ENCODE data around the gene MMP27. TPM values are rescaled to one million over a fixed set of nuclear protein-coding genes. Genes with fewer than 3 reads are reported as not detected.

The MMP27 gene
- total and polyA plus RNA-seq, 4 donors: 0.05 TPM; not detected in 3

- Histone ChIP-seq H3K4me1 (ENCODE audit: control insufficient read depth in 5 of 5, insufficient read depth in 5 of 5, low read length in 5 of 5) (peaks cover 0 to 6% (median 0%) of the 10 kb centered on the region in 5 donors), H3K27ac (ENCODE audit: low read depth in 1 of 2, low read length in 1 of 2) (no peak overlapping the region), H3K9ac (ENCODE audit: insufficient read depth in 1 of 2, low read length in 2 of 2) (no peak overlapping the region), H3K9me3 (ENCODE audit: control insufficient read depth in 4 of 4, insufficient read depth in 3 of 4, low read length in 3 of 4) (peaks cover 0 to 4% (median 0%) of the 10 kb centered on the region in 4 donors), H3K36me3 (ENCODE audit: control insufficient read depth in 4 of 4, insufficient read depth in 4 of 4, low read length in 4 of 4) (no peaks in the 10 kb centered on the region), H3K27me3 (ENCODE audit: control insufficient read depth in 3 of 3, insufficient read depth in 3 of 3, low read length in 2 of 3) (no peaks in the 10 kb centered on the region), H3K4me3 (no peak overlapping the region)
- WGBS, 2 donors: 85% methylated on average over 3 of the region's 3 CpGs
- DNase-seq (no peak), ATAC-seq (ENCODE audit: insufficient read depth, low FRiP score) (no peak)
- no peak for TF ChIP-seq CTCF (IDR thresholded peaks at IDR 0.05; ENCODE audit: control extremely low read depth, extremely low read depth)
Observed at GRCh38 chr11:102704841-102705240, 728 bp downstream of the MMP27 start.

DNA sequence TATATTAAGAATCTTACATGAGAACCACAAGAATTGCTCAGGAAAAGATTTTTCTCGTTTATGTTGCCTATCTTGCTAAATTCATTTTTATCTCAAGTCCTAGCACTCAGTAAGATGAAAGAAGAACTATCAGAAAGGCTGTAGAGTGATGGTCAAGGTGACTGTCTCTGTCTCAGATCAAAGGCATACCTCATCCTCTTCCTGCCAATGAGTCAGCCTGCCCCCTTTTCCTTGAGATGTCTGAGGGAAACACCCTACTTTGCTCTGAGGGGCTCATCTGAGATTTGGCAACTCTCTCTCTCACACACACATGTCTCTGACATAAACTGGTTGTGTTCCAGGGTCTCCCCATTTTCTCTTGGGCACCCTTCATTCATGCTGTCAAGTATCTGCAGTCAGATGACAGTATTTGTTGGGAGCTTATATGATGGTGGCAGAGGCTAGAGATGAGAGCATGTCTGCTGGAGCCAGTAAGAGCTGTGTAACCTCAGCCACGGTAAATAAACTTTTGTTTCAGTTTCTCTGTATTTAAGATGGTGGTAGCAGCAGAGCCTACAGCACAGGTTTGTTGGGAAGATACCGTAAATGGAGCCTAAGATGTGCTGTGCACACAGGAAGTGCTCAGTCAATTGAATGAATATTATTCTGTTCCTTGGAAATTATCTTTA, 1.6 kb downstream of the MMP27 start:
- H3K9ac ChIP-seq (ENCODE audit: insufficient read depth in 1 of 2, low read length in 2 of 2): no peak overlapping the region
- no peak overlapping the region for H3K27ac ChIP-seq (ENCODE audit: low read depth in 1 of 2, low read length in 1 of 2)
- TF ChIP-seq CTCF (IDR thresholded peaks at IDR 0.05; ENCODE audit: control extremely low read depth, extremely low read depth): no peak
- peaks cover 0 to 4% (median 0%) of the 10 kb centered on the region in 4 donors for H3K9me3 ChIP-seq (ENCODE audit: control insufficient read depth in 4 of 4, insufficient read depth in 3 of 4, low read length in 3 of 4)
- no peak overlapping the region for H3K4me3 ChIP-seq
- peaks cover 0 to 6% (median 0%) of the 10 kb centered on the region in 5 donors for H3K4me1 ChIP-seq (ENCODE audit: control insufficient read depth in 5 of 5, insufficient read depth in 5 of 5, low read length in 5 of 5)
- ATAC-seq (ENCODE audit: insufficient read depth, low FRiP score) (no peak), DNase-seq (no peak)
- H3K36me3 ChIP-seq (ENCODE audit: control insufficient read depth in 4 of 4, insufficient read depth in 4 of 4, low read length in 4 of 4): no peaks in the 10 kb centered on the region
- no peaks in the 10 kb centered on the region for H3K27me3 ChIP-seq (ENCODE audit: control insufficient read depth in 3 of 3, insufficient read depth in 3 of 3, low read length in 2 of 3)
- 85 to 91% methylated on average over 3 of the region's 3 CpGs for WGBS, 2 donors

GRCh38 chr11:102695201-102695600, 10.4 kb downstream of the MMP27 start:
- Histone ChIP-seq H3K27ac (ENCODE audit: low read depth in 1 of 2, low read length in 1 of 2) (no peak overlapping the region), H3K9me3 (ENCODE audit: control insufficient read depth in 4 of 4, insufficient read depth in 3 of 4, low read length in 3 of 4) (no peaks in the 10 kb centered on the region), H3K27me3 (ENCODE audit: control insufficient read depth in 3 of 3, insufficient read depth in 3 of 3, low read length in 2 of 3) (no peaks in the 10 kb centered on the region), H3K9ac (ENCODE audit: insufficient read depth in 1 of 2, low read length in 2 of 2) (no peak overlapping the region), H3K4me1 (ENCODE audit: control insufficient read depth in 5 of 5, insufficient read depth in 5 of 5, low read length in 5 of 5) (no peaks in the 10 kb centered on the region), H3K4me3 (no peak overlapping the region), H3K36me3 (ENCODE audit: control insufficient read depth in 4 of 4, insufficient read depth in 4 of 4, low read length in 4 of 4) (no peaks in the 10 kb centered on the region)
- WGBS, 2 donors: 93% methylated on average over 3 of the region's 3 CpGs
- ATAC-seq (ENCODE audit: insufficient read depth, low FRiP score) (no peak), DNase-seq (no peak)
- no peak for TF ChIP-seq CTCF (IDR thresholded peaks at IDR 0.05; ENCODE audit: control extremely low read depth, extremely low read depth)

DNA sequence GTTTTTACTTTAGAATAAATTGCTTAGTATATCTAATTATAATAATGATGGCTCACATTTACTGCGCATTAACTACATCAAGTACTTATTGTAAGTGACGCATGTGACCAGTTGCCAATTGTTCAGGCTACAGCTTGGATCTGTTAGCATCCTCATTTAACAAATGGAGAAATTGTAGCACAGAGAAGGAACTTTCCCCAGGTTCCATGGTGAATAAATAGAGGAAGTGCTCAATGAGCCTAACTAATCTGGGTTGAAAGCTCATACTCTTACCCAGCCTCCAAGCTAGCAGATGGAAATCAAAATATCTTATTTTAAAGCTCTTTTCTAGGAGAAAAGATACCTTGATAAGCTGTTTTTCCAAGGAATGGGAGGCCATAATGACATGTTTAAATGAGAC, 19.8 kb downstream of the MMP27 start:
- no peaks in the 10 kb centered on the region for H3K4me1 ChIP-seq (ENCODE audit: control insufficient read depth in 5 of 5, insufficient read depth in 5 of 5, low read length in 5 of 5)
- no peak overlapping the region for H3K27ac ChIP-seq (ENCODE audit: low read depth in 1 of 2, low read length in 1 of 2)
- no peaks in the 10 kb centered on the region for H3K27me3 ChIP-seq (ENCODE audit: control insufficient read depth in 3 of 3, insufficient read depth in 3 of 3, low read length in 2 of 3)
- TF ChIP-seq CTCF (IDR thresholded peaks at IDR 0.05; ENCODE audit: control extremely low read depth, extremely low read depth): no peak
- no peaks in the 10 kb centered on the region for H3K36me3 ChIP-seq (ENCODE audit: control insufficient read depth in 4 of 4, insufficient read depth in 4 of 4, low read length in 4 of 4)
- no peak overlapping the region for H3K9ac ChIP-seq (ENCODE audit: insufficient read depth in 1 of 2, low read length in 2 of 2)
- WGBS, 2 donors: 89 to 90% methylated on average over 2 of the region's 2 CpGs
- DNase-seq: no peak
- no peaks in the 10 kb centered on the region for H3K9me3 ChIP-seq (ENCODE audit: control insufficient read depth in 4 of 4, insufficient read depth in 3 of 4, low read length in 3 of 4)
- no peak overlapping the region for H3K4me3 ChIP-seq
- ATAC-seq (ENCODE audit: insufficient read depth, low FRiP score): no peak

Data from lung (tissue), 12 donors.